ELF-1 (cell line): ENCODE results near the gene FAM117B.
A peak's percentile ranks its signal among the peaks of the same experiment; 100 is the strongest.

Experiments used
- DNase-seq: peaks from one replicate; pipeline ENCODE4 v3.0.0-alpha.2; 2016; ENCODE audit warnings: low read depth, low spot score

FAM117B gene

DNA sequence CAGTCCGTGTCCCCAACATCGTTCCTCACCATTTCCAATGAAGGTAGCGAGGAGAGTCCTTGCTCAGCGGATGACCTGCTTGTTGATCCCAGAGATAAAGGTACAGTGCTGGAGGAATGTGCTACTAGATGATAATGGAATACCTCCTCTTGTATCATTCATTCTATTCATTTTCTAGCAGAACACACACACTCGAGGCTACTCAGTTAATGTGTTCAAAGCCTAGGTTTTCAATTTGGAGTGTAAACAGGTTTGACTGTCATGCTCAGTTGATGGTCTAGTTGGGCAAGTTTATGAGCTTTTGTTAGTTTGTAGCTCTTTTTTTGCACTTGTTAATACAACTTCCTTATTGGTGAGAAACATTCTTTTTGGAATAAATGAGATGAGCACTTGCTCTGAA is 122.6 kb downstream of the FAM117B start:
- peak; percentile 10 for DNase-seq

- no peak for DNase-seq
Measured at GRCh38 chr2:202758128-202758527, 123.4 kb downstream of the FAM117B start.

DNA sequence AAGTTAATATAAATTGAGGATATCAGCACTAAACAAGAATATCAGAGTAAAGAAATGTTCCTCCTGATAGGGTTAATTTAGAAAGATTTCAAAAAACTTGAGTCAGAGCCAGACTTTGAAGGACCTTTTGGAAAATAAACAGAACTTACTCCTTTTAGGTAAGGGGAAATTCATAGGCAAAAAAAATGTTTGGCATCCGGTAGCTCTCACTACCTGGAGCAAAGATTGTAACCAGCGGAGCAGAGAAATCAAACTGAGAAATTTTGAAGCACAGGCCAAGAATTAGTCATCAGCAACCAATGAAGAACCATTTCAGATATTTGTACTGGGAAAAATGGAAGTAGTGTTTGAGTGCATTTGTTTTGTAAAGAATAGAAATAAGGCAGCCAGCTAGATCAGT is 123.8 kb downstream of the FAM117B start:
- no peak for DNase-seq

GRCh38 chr2:202760848-202761247 is 126.1 kb downstream of the FAM117B start:
- no peak for DNase-seq

- no peak for DNase-seq
Measured at GRCh38 chr2:202762556-202762955, 127.8 kb downstream of the FAM117B start.

GRCh38 chr2:202763916-202764315 is 129.1 kb downstream of the FAM117B start:
- no peak for DNase-seq

DNA sequence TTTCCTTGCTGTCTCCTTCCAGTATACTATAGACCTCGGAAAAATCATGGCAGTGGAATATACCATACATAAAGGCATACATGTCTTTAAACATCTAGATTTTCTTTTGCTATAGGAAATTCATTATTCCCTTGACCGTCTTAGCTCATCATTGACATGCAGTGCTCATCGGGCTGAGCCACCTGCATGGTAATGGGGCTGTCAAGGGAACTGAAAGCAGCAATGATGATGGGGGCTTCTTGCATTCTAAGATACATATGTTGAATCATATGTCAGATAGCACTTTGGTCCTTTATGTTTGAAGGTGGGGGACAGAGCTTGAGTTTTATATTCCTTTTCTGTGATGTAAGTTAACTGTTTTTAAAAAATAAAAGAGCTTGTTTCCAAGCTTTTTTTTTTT is 130.2 kb downstream of the FAM117B start:
- DNase-seq: no peak

GRCh38 chr2:202765436-202765835 is 130.7 kb downstream of the FAM117B start:
- DNase-seq: no peak

DNA sequence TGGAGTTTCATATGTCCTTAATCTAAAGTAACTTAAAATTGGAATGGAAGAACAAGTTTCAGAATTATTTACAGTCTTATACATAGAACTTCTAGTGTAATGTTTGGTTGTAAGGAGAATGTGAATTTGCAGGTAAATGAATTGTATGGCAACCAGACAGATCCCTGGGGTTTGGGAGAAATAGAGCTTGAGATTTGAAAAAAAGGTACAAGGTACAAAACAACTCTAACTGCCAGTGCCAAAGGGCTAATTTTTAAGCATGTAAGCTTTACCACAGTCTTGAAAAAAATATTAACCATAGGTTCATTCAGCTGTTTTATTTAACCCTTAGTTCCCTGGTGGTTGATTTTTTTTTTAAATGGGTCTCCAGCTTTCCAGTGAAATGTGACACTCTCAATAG is 133.5 kb downstream of the FAM117B start:
- DNase-seq: no peak

GRCh38 chr2:202769201-202769600 is 134.4 kb downstream of the FAM117B start:
- DNase-seq: no peak

- no peak for DNase-seq
Measured at GRCh38 chr2:202771336-202771735, 136.6 kb downstream of the FAM117B start.

DNA sequence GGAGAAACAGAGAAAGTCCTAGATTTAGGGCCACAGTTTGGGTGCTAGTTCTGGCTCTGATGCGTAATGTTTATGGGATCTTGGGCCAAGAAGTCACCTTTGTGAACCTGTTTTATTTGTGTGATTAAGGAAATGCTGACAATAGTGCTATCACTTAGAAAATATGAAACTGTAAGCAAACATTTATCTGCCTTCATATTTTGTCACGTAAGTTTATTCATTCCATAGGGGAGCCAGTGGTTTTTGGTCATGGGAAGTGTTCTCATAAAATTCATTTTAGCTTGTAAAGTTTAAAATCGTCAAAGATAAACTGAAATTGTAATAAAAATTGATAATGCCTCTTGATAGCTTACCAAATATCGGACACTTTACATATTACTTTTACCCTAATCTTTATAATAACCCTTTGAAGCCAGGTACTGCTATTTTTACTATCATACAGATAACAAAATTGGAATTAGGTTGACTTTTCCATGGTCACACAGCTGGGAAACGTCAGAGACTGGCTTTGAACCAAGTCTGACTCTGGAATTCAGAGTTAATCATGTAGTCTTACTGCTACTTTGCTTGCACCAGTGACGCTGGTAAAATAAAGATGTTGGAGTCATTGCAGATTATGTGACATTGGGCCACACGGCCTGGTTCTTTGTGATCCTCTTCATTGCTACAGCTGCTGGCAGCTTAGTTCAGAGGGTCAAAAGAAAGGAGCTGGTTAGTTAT is 137.1 kb downstream of the FAM117B start:
- DNase-seq: no peak

GRCh38 chr2:202773301-202773973 is 138.7 kb downstream of the FAM117B start:
- DNase-seq: no peak

- no peak for DNase-seq
Measured at GRCh38 chr2:202774104-202774503, 139.3 kb downstream of the FAM117B start.

- DNase-seq: no peak
Measured at GRCh38 chr2:202778217-202778616, 143.4 kb downstream of the FAM117B start.

GRCh38 chr2:202780514-202781021 is 145.8 kb downstream of the FAM117B start:
- no peak for DNase-seq

DNA sequence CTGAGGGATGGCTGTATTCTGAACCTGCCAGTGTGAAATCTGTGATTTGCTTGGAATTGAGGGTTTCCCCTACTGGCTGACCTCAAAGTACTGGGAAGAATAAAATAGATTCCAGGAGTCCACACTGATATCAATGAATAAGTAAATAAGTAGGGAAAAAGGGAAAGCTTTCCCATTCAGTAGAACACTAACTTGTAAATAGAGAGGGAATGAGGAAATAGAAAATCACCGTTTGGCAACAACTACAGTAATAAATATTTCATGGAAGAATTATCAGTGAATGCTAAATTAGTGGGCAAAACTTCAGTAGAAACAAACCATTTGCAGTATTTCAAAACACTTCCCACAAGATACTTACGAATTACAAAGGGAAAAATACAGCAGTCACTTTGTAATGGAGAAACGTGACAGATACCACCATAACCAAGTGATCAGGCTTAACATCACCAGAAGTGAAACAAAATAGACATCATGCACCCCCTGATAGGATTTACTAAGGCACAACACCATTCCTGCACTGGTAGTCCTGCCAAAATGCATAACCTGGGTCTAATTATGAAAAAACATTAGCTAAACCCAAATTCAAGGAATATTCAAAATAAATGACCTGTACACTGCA is 148.3 kb downstream of the FAM117B start:
- no peak for DNase-seq

- no peak for DNase-seq
Measured at GRCh38 chr2:202786842-202787241, 152.1 kb downstream of the FAM117B start.

DNA sequence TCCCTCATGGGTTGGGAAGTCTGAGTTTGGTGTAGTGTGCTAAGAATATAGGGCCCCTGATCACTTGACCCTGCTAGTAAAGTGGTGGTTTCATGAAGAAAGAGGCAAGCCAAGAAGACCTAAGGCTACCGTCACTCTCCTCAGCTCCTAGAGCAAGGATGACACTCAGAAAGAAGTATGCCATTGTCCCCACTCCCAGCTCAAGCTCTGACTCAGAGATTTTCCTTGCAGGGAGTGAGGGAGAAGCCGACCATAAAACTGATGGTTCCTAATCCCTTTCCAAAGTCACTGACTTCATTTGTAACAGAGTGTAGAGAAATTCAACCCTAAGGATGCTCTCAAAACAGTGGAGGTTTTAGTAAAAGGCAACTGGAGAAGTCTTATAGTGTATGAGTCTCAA is 155.9 kb downstream of the FAM117B start:
- DNase-seq: no peak

DNA sequence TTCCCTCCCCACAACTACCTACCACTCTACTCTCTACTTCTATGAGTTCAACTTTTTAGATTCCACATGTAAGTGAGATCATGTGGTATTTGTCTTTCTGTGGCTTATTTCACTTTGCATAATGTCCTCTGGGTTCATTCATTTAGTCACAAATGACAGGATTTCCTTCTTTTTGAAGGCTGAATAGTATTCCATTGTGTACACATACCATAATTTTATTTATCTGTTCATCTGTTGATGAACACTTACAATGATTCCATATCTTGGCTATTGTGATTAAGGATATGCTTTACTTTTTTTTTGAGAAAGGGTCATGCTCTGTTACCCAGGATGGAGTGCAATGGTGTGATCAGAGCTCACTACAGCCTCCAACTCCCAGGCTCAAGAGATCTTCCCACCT is 163.2 kb downstream of the FAM117B start:
- DNase-seq: no peak

DNA sequence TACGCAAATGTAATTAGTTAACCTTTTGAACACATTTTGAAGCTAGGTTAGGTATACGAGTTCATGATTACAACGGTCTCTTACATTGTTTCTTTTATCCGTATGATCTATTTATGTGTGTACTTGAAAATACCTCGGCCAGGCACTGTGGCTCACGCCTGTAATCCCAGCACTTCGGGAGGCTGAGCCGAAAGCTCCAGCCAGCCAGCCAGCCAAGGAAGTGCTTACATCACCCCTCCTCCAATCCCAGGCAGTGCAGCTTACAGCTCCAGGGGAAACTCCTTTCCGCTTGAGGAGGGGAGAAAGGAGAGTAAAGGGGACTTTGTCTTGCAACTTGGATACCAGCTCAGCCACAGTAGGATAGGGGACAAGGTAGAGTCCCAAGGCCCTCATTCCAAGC is 171.1 kb downstream of the FAM117B start:
- DNase-seq: peak; percentile 88

DNA sequence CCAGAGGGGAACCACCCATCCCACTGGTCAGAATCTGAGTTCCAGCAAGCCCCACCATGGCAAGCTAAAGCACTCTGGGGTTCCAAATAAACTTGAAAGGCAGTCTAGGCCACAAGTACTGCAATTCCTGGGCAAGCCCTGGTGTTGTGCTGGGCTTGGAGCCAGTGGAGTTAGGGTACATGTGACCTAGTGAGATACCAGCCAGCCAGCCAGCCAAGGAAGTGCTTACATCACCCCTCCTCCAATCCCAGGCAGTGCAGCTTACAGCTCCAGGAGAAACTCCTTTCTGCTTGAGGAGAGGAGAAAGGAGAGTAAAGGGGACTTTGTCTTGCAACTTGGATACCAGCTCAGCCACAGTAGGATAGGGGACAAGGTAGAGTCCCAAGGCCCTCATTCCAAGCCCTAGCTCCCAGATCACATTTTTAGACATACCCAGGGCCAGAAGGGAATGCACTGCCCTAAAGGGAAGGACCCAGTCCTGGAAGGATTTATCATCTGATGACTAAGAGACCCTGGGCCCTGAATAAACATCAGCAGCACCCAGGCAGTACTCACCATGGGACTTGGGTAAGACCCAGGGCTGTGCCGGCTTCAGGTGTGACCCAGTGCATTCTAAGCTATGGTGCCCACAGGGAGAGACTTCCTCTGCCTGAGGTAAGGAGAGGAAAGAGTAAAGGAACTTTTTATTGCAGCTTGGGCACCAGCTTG is 172.8 kb downstream of the FAM117B start:
- DNase-seq: peak; percentile 21
